Activated CD4-positive, CD25-positive, alpha-beta regulatory T cell treated with anti-CD3 and anti-CD28 coated beads, Interleukin-2, amount 50 U/mL, for 72 hours (primary cell): ENCODE data around the gene EXOC3L4.
"Not testable (repeated sequence)": the region's sequence is repeated elsewhere in the genome, so short reads cannot be mapped to it uniquely, and the experiment has no call there.

Experiments used
- DNase-seq: peaks from one replicate; pipeline ENCODE4 v3.0.0; 2021

Gene EXOC3L4

DNA sequence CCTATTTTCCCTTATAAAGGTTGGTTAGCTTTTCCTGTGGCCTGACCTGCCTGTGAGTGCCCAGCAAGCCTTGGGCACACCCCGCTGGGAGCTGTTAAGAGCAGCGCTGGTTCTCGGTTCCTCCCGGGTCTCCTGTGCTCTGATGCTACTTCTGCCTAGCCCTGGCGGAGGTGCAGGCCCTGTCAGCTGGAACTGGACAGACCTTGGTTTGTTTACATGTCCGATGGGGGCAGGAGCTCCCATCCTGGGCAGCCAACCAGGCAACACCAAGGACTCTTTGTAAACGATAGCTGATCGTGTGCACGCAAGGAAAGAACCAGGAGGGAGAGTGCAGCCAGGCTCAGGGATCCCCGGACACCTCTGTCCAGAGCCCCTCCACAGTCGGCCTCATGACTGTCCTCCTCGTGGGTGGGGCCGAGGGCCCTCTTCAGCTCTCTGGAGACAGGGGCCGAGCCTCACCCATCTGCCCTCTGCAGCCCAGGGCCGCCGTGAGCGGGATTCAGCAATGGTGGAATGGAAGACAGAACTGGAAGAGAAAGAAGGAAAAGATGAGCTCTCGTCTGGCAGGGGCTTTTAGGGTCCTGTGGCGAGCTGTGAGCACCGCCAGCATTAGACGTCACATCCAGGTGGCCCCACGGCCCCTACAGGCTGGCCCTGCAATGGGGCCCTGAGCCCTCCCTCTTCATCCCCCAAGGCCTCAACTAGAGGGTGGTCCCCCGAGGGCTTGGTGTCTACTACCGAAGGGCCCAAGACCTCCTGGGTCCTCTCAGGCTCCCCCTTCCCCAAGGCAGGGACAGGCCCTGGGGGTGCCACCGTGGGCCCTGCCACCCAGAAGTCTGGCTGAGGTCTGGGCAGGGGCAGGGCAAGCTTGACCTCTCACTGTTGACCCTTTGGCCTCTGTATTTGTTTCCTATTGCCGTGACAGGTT is 41.1 kb downstream of the EXOC3L4 start:
- DNase-seq, result no peak

DNA sequence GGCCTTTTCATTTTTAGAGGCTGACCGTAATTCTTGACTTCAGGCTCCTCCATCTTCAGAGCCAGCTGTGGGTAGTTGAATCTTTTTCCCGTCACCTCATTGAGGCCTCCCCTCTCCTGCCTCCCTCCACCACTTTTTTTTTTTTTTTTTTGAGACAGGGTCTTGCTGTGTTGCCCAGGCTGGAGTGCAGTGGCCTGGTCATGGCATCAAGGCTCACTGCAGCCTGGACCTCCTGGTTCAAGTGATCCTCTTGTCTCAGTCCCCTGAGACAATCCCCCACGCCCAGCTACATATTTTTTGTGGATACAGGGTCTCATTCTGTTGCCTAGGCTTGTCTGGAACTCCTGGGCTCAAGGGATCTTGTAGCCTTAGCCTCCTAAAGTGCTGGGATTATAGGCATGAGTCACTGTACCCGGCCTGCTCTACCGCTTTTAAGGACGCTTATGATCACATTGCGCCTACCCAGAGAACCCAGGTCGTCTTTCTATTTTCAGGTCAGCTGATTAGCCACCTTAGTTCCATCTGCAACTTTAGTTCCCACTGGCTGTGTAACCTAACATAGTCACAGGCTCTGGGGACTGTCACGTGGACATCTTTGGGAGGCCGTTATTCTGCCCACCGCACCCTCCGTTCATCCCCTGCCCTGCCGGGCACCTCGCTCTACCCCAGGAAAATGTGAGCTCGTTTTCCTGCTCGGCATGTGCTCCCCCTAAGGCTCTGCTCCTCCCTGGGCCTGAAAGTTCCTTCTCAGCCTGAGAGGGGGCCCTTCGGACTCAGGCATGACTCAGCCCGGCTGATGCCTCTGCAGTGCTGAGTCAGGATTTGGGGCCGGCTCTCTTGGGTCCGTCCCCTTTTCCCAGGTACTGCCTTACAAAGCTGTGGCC is 42.1 kb downstream of the EXOC3L4 start:
- no peak for DNase-seq

DNA sequence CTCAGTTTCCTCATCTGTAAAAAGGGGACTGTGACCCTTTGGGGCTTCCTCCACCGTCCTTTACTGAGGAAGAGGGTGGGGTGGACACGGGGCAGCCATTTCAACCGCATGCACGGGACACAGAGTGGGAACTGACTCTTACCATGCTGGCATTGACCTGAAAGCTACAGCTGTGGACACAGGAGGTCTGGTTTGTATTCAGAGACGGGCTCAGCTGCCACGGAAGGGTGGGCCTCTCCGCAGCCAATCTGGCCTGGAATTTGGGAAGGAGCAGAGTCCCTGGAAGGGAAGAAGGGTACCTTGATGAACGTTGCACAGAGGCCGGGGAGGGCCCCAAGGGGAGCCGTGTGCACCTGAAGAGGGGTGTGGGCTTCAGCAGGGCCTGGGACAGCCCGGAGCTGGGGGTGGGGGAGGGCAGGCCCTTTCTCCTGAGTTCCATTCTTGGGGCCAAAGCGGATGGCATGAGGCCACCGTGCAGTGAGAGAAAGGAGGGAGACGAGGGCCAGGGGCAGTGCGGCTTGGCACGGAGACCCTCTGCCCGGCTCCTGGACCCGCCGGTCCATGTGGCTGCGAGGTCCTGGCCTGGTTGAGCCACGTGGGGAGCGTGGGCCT is 43.3 kb downstream of the EXOC3L4 start:
- no peak for DNase-seq

GRCh38 chr14:103138301-103139131 is 44.0 kb downstream of the EXOC3L4 start:
- DNase-seq, result no peak

DNA sequence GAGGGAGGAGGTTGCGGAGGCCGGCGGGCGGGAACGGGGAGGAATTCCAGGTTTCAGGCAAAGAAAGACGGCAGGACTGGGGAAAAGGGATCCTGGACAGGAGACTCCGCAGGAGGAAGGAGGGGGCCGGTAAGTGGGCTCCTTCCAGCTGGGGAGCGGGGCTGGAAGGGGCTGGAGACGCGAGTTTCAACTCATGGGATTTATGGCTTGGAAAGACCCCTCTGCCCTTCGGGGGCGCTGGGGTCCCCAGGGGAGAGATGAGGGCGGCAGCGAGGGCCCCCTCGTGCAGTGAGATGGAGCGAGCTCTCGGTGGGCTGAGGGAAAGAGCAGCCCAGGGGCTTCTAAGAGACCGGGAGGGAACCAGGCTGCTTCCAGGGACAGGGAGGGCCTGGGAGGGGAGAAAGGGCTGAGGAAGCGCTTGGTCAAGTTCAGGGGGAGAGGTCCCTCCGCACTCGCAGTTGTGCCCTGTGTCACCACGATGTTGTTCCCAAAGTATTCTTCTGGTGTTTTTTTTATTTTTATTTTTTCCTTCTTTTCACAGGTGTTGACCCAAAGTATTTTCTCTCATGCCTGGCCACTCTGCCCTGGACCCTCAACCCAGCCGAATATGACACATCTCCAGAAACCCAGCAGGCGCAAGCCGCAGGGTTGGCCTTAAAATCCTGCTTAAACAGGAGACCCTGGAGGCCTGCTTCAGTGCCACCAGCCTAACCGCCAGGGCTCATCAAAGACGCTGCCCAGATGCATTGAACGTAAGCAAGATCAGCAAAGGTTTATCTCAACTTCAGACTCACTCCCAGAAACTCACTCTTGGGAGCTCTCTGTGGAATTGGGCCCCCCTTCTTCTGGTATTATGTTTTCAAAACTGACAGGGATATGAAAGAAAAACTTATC is 44.9 kb downstream of the EXOC3L4 start:
- no peak for DNase-seq

DNA sequence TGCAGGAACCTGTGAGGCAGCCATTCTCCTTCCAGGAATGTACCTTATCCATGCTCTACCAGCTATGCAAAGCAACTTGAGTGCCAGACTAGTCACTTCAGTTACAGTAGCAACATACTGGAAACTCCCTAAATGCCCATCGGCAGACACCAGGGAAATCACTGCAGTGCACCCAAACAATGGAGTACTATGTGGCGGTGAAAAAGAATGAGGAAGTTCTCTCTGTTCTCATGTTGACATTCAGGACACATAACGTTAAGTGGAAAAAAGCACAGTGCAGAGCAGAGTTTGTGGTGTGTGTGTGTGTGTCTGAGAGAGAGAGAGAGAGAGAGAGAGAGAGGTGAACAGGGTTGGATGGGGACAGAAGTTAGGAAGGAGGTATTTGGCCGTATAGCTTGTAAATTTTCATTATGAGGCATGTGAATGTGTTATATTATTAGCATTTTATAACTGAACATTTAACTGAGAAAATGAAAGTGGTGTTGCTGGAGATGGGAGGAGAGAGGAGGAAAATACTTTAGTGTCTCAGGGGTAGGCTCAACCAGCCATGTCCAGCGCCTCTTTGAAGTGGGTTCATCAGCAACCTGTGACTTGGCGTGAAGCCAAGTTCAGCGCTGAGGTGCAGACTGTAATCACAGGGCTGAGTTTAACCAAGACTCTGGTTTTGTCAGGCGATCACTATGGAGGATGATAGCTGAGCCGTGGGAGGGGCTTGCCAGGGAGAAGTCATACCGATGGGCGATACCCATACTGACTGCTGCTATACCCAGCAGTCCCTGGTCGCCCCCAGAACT is 46.0 kb downstream of the EXOC3L4 start:
- no peak for DNase-seq

DNA sequence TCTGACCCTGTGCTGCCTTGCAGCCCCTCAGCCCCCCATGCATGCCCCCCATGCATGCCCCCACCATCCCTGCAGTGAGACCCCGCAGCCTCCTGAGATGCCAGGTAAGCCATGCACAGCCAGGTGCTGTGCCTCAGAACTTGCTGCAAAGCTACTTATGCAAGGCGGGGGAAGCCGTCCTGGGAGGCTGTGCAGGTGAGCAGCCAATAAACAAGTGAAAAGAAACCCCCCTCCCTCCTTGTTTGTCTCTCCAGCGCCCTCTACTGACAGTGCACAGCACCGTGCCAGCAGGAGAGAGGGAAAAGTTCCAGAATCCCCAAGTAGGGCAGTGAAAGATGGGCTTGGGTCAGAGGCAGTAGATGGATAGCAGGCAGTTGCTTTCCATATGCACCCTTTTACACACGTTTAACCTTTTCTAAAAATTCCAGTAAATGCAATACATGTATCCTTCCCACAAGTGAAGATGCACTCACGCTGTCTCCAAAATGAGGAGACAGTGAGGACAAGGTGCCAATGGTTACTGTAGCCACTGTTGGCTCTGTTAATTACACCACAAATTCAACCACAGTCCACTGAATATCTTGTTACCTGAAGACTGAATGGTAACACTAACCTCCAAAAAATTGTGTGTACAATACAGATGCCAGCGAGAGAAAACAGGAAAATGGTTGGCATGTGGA is 46.7 kb downstream of the EXOC3L4 start:
- no peak for DNase-seq

- DNase-seq, result no peak
Measured at GRCh38 chr14:103142026-103142425, 47.5 kb downstream of the EXOC3L4 start.

- DNase-seq, result no peak
Measured at GRCh38 chr14:103142721-103143302, 48.3 kb downstream of the EXOC3L4 start.

DNA sequence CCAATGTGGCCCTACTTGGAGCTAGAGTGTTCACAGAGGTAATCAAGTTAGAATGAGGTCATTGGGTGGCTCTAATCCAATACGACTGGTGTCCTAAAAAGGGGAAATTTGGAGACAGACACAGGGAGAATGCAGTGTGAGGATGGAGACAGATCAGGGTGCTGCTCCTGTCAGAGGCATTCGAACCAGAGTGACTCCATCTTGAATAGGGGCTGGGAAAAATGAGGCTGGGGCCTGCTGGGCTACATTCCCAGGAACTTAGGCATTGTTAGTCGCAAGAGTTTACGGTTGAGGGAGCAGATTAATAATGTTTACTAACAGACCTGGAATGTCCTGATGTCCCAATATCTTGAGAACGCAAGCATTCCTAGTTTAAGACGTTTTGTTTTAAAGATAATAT is 49.0 kb downstream of the EXOC3L4 start:
- DNase-seq, result no peak

GRCh38 chr14:103144085-103144484 is 49.6 kb downstream of the EXOC3L4 start:
- no peak for DNase-seq

GRCh38 chr14:103146141-103146709 is 51.7 kb downstream of the EXOC3L4 start:
- DNase-seq, result no peak

GRCh38 chr14:103149351-103150237 is 55.1 kb downstream of the EXOC3L4 start:
- DNase-seq, result no peak

DNA sequence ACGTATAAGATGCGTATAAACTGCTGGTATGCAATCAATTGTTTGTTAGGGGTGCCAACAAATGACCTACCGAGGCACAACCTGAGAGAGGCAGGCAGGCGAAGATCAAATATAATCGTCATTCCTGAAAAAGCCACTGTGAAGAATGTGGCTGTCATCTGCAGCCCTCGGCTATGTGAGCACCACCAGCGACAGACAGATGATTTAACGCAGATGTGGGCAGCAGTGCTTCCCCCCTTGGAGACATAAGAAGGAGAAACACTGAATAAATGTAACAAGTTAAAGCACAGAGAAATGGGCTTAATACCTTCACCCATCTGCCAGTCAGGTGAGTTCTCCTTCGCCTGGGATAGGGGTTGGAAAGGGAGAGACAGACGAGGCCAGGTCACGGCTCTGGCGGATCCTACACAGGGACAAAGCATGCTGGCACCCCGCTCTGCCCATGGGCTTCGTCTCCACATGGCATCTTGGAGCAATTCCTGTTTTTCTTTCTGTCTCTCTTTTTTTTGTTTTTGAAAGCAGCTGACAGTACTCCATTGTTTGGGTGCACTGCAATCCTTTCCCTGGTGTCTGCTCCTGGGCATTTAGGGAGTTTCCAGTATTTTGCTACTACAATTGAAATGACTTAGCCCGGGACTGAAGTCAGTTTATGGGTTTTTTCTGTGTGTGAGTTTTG is 56.9 kb downstream of the EXOC3L4 start:
- DNase-seq, result no peak

DNA sequence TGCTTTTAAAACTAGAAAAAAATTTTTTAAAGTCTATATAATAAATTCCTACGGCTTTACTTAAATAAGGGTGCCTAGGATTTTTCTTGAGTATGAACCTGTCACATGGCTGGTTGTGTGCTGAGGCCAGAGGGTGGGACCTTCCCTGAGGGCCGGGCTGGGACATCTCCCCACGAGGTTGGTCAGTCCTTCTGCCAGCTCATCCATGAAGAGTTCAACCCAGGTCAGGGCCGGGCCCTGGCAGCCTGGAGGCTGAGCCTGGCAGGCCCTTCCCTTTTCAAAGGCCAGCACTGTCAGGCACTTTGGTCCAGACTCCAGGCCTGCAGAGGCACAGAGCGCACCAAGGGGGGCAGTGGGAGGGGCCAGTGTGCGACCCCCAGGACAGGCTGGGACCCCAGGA is 60.5 kb downstream of the EXOC3L4 start:
- no peak for DNase-seq

DNA sequence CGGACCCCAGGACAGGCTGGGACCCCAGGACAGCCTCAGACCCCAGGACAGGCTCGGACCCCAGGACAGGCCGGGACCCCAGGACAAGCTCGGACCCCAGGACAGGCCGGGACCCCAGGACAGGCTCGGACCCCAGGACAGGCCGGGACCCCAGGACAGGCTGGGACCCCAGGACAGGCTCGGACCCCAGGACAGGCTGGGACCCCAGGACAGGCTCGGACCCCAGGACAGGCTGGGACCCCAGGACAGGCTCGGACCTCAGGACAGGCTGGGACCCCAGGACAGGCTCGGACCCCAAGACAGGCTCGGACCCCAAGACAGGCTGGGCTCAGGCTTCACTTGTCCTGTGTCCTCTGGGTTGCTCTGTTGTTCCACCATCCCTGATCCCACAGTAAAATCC is 60.9 kb downstream of the EXOC3L4 start:
- not testable (repeated sequence) for DNase-seq

GRCh38 chr14:103155826-103156394 is 61.4 kb downstream of the EXOC3L4 start:
- no peak for DNase-seq
